Left ventricle myocardium inferior (tissue), 1 donor: ENCODE measurements around the gene SLC9C2. TPM values are rescaled to one million over a fixed set of nuclear protein-coding genes. Genes with fewer than 3 reads are reported as not detected.
"Not testable (repeated sequence)": the region's sequence is repeated elsewhere in the genome, so short reads cannot be mapped to it uniquely, and the experiment has no call there.

Source experiments
- DNase-seq: peaks from one replicate; pipeline ENCODE4 v3.0.0-alpha.2; 2020
- H3K27ac ChIP-seq: fragments of 200-600 bp; replicated peaks from 2 replicates; pipeline ENCODE4 v1.8.0; 2021
- H3K27me3 ChIP-seq: fragments of 200-600 bp; 2 replicates; pipeline ENCODE4 v1.8.0; 2021; ENCODE audit warnings: low read depth
- H3K36me3 ChIP-seq: fragments of 200-600 bp; 2 replicates; pipeline ENCODE4 v1.8.0; 2021
- H3K4me1 ChIP-seq: fragments of 200-600 bp; 2 replicates; pipeline ENCODE4 v1.8.0; 2021
- H3K4me3 ChIP-seq: fragments of 200-600 bp; 2 replicates; pipeline ENCODE4 v1.8.0; 2021; ENCODE audit warnings: mild to moderate bottlenecking, moderate library complexity
- H3K9me3 ChIP-seq: fragments of 200-600 bp; replicated peaks from 2 replicates; pipeline ENCODE4 v1.8.0; 2021
- CTCF ChIP-seq: fragments of 200-600 bp; IDR thresholded peaks from 2 replicates; pipeline ENCODE4 v1.8.0; 2021; ENCODE audit warnings: antibody characterized with exemption, mild to moderate bottlenecking, borderline replicate concordance
- intact Hi-C: fragments of 100-400 bp; cut with micrococcal nuclease; formaldehyde crosslinking; loops from one replicate; pipeline ENCODE4 v1.11.0; 2022
- total RNA-seq: library from RNA; stranded (reverse); fragmentation: NEBNext Ultra II Directional; extraction: Animal tissue kit (Norgen Biotek cat#: 25700); gene quantifications from one replicate; pipeline ENCODE4 v1.2.1, GENCODE V29; 2021
- donor health status: DM: no; HTN: yes; CAD: no; lungs with severe emphysema.

The SLC9C2 gene
- total RNA-seq, 1 donor from 2014 or later, result not detected

GRCh38 chr1:173638043-173639021 is 35.5 kb upstream of the SLC9C2 start:
- H3K9me3 ChIP-seq, result peaks cover 15% of the 10 kb centered on the region
- H3K27me3 ChIP-seq, result no peaks in the 10 kb centered on the region
- H3K36me3 ChIP-seq, result no peaks in the 10 kb centered on the region
- no peak for DNase-seq
- no peak overlapping the region for H3K4me3 ChIP-seq
- no peak overlapping the region for H3K27ac ChIP-seq
- no peaks in the 10 kb centered on the region for H3K4me1 ChIP-seq
- TF ChIP-seq CTCF, result no peak
- intact Hi-C loops, result no loop called here

- intact Hi-C loops, H3K36me3 ChIP-seq, H3K4me3 ChIP-seq, H3K4me1 ChIP-seq, DNase-seq, H3K27ac ChIP-seq, H3K27me3 ChIP-seq: not testable (repeated sequence)
- H3K9me3 ChIP-seq, result peaks cover 22% of the 10 kb centered on the region
Observed at GRCh38 chr1:173637236-173638042, 34.6 kb upstream of the SLC9C2 start.

GRCh38 chr1:173635116-173635515 is 32.2 kb upstream of the SLC9C2 start, which contains the start of gene TEX50:
TEX50 (plus strand) TSS chr1:173635338; CDS start chr1:173635522, 184 bp downstream.
- H3K36me3 ChIP-seq, result no peaks in the 10 kb centered on the region
- H3K4me1 ChIP-seq, result no peaks in the 10 kb centered on the region
- no peak within 1 kb of the TSS for H3K27ac ChIP-seq
- DNase-seq, result no peak
- H3K9me3 ChIP-seq, result peaks cover 22% of the 10 kb centered on the region
- H3K27me3 ChIP-seq, result no peaks in the 10 kb centered on the region
- intact Hi-C loops, result no loop called here
- no peak for TF ChIP-seq CTCF
- no peak within 1 kb of the TSS for H3K4me3 ChIP-seq

GRCh38 chr1:173628888-173629287 is 26.0 kb upstream of the SLC9C2 start:
- Histone ChIP-seq H3K4me3 (no peak overlapping the region), H3K36me3 (no peaks in the 10 kb centered on the region), H3K27me3 (no peaks in the 10 kb centered on the region), H3K27ac (no peak overlapping the region), H3K4me1 (no peaks in the 10 kb centered on the region), H3K9me3 (peaks cover 12% of the 10 kb centered on the region)
- intact Hi-C loops, result no loop called here
- no peak for DNase-seq
- TF ChIP-seq CTCF, result no peak

GRCh38 chr1:173627269-173627668 is 24.4 kb upstream of the SLC9C2 start:
- H3K4me1 ChIP-seq, result no peaks in the 10 kb centered on the region
- TF ChIP-seq CTCF, result no peak
- no peaks in the 10 kb centered on the region for H3K36me3 ChIP-seq
- no peak for DNase-seq
- H3K9me3 ChIP-seq, result peaks cover 13% of the 10 kb centered on the region
- intact Hi-C loops, result no loop called here
- H3K27me3 ChIP-seq, result no peaks in the 10 kb centered on the region
- H3K27ac ChIP-seq, result no peak overlapping the region
- no peak overlapping the region for H3K4me3 ChIP-seq
